ENCODE results near the gene VASN. TPM values are rescaled to one million over a fixed set of nuclear protein-coding genes. Genes with fewer than 3 reads are reported as not detected.

Gene VASN
- total and polyA plus RNA-seq, 10 of the 15 experiments (the other 5 are each of a cell fraction or from before 2014, with no cell fraction given), result 0.02 to 0.19 (median 0.14) TPM; not detected in 6

DNA sequence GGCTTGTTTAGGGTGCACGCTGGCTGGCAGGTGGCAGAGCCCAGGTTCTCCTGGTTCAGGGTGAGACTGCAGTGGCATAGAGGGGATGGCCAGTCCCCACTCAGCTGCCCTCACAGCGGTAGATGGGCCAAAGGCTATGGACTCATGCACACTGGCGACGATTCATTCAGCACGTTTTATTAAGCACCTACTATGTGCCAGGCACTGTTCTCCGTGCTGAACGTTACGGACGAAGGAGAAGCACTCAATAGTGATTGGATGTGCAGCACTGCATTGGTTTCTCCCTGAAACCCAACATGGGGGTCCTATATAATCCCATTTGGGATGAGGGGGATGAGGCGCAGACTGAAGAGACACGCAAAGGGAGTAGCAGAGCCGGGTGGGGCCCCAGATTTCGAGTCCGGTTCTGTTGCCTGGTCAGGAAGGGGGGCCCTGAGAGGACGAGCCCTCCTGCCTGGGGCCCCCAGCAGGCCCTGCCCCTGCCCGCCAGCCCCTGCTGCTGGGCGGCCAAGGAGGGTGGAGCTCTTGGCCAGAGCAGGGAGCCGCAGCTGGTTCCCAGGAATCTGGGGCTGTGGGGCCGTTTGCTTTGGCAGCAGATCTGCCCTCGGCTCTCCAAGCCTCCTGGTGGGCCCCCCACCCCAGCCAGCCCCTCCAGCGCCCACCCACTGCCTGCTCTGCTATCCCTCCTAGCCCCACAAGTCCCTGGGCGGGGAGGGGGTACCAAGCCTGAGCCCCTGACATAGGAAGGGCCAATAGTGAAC, 47.0 kb upstream of the VASN start:
- ChIA-PET CTCF (interaction anchor here (0.9 to 12.1 kb wide), 3 partner anchors 10 to 35 kb away, joined by 3 to 145 read pairs (median 140); no protein-coding TSS in a partner anchor), RAD21 (ENCODE audit: unreplicated experiment) (no interaction called here), POLR2A (interaction anchor here (0.6 to 1.1 kb wide), 2 partner anchors 16 to 35 kb away, joined by 3 read pairs; no protein-coding TSS in a partner anchor), SMC1A (ENCODE audit: uncharacterized antibody, unreplicated experiment) (interaction anchor here (1.2 kb wide), 1 partner anchor 36 kb away, joined by 3 read pairs; no protein-coding TSS in a partner anchor)
- Histone ChIP-seq H3K4me2 (ENCODE audit: control insufficient read depth, insufficient read depth) (no peak overlapping the region), H3K27me3 (replicated peaks in 1 of 2; ENCODE audit: control insufficient read depth in 2 of 2, insufficient read depth in 2 of 2, low read length in 1 of 2) (no peaks in the 10 kb centered on the region), H3K9me3 (replicated peaks; ENCODE audit: control insufficient read depth, insufficient read depth, low read length) (no peaks in the 10 kb centered on the region), H3K27ac (ENCODE audit: control insufficient read depth, insufficient read depth) (no peak overlapping the region), H3K79me2 (ENCODE audit: control insufficient read depth, insufficient read depth, low read length) (no peaks in the 10 kb centered on the region), H3K4me1 (ENCODE audit: control insufficient read depth, insufficient read depth, low read length) (peaks cover 7% of the 10 kb centered on the region), H3K4me3 (no peak overlapping the region), H3K9ac (ENCODE audit: control insufficient read depth, insufficient read depth, low read length) (no peak overlapping the region), H3K36me3 (ENCODE audit: control insufficient read depth in 2 of 2, insufficient read depth in 2 of 2, low read length in 1 of 2) (no peaks in the 10 kb centered on the region), H4K20me1 (ENCODE audit: control insufficient read depth, insufficient read depth) (no peaks in the 10 kb centered on the region), H2AFZ (ENCODE audit: control insufficient read depth, low read depth, low read length) (no peak overlapping the region)
- FAIRE-seq (no peak), DNase-seq (ENCODE audit: low read depth, low spot score) (no peak), ATAC-seq (no peak)
- WGBS (ENCODE audit: insufficient coverage, insufficient replicate concordance, low lambda C conversion rate, missing lambda C conversion rate), result 62% methylated on average over 20 of the region's 22 CpGs
- intact Hi-C loops (cut with micrococcal nuclease; ENCODE audit: unreplicated experiment) (loop anchor here (5.0 kb wide), 1 partner anchor 52 kb away; the partner anchor contains the start of gene TFAP4), in situ Hi-C loops (cut with MboI) (no loop called here)
- no TSS peak for BruUV-seq (replicated peaks)
- TF ChIP-seq, protein P1, sequence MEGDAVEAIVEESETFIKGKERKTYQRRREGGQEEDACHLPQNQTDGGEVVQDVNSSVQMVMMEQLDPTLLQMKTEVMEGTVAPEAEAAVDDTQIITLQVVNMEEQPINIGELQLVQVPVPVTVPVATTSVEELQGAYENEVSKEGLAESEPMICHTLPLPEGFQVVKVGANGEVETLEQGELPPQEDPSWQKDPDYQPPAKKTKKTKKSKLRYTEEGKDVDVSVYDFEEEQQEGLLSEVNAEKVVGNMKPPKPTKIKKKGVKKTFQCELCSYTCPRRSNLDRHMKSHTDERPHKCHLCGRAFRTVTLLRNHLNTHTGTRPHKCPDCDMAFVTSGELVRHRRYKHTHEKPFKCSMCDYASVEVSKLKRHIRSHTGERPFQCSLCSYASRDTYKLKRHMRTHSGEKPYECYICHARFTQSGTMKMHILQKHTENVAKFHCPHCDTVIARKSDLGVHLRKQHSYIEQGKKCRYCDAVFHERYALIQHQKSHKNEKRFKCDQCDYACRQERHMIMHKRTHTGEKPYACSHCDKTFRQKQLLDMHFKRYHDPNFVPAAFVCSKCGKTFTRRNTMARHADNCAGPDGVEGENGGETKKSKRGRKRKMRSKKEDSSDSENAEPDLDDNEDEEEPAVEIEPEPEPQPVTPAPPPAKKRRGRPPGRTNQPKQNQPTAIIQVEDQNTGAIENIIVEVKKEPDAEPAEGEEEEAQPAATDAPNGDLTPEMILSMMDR (IDR thresholded peaks at IDR 0.05 in 2 of 3, conservative IDR thresholded peaks at IDR 0.05 in 1 of 3; ENCODE audit: control insufficient read depth in 2 of 3, extremely low read depth in 1 of 3, insufficient read depth in 1 of 3, low read depth in 3 of 3, low read length in 3 of 3), result no peak
- TF ChIP-seq NR2C1 (IDR thresholded peaks at IDR 0.05) (no peak), ATF7 (IDR thresholded peaks at IDR 0.05; ENCODE audit: low read depth) (no peak), GATAD2B (conservative IDR thresholded peaks at IDR 0.05; ENCODE audit: low read depth) (no peak), YBX1 (IDR thresholded peaks at IDR 0.05) (no peak), POLR2AphosphoS5 (IDR thresholded peaks at IDR 0.05; ENCODE audit: low read length) (no peak), HDAC6 (IDR thresholded peaks at IDR 0.05; ENCODE audit: unreplicated experiment) (no peak), CREB1 (IDR thresholded peaks at IDR 0.05; ENCODE audit: low read depth) (no peak)
- TF ChIP-seq, protein P2, sequence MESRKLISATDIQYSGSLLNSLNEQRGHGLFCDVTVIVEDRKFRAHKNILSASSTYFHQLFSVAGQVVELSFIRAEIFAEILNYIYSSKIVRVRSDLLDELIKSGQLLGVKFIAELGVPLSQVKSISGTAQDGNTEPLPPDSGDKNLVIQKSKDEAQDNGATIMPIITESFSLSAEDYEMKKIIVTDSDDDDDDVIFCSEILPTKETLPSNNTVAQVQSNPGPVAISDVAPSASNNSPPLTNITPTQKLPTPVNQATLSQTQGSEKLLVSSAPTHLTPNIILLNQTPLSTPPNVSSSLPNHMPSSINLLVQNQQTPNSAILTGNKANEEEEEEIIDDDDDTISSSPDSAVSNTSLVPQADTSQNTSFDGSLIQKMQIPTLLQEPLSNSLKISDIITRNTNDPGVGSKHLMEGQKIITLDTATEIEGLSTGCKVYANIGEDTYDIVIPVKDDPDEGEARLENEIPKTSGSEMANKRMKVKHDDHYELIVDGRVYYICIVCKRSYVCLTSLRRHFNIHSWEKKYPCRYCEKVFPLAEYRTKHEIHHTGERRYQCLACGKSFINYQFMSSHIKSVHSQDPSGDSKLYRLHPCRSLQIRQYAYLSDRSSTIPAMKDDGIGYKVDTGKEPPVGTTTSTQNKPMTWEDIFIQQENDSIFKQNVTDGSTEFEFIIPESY (IDR thresholded peaks at IDR 0.05), result no peak
- TF ChIP-seq, protein P3, sequence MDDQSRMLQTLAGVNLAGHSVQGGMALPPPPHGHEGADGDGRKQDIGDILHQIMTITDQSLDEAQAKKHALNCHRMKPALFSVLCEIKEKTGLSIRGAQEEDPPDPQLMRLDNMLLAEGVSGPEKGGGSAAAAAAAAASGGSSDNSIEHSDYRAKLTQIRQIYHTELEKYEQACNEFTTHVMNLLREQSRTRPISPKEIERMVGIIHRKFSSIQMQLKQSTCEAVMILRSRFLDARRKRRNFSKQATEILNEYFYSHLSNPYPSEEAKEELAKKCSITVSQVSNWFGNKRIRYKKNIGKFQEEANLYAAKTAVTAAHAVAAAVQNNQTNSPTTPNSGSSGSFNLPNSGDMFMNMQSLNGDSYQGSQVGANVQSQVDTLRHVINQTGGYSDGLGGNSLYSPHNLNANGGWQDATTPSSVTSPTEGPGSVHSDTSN (IDR thresholded peaks at IDR 0.05; ENCODE audit: insufficient replicate concordance, low read depth, low read length), result no peak
- TF ChIP-seq, protein P4, sequence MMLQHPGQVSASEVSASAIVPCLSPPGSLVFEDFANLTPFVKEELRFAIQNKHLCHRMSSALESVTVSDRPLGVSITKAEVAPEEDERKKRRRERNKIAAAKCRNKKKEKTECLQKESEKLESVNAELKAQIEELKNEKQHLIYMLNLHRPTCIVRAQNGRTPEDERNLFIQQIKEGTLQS (IDR thresholded peaks at IDR 0.05; ENCODE audit: borderline replicate concordance, extremely low read depth, low read depth, low read length), result no peak
- TF ChIP-seq, protein P5, sequence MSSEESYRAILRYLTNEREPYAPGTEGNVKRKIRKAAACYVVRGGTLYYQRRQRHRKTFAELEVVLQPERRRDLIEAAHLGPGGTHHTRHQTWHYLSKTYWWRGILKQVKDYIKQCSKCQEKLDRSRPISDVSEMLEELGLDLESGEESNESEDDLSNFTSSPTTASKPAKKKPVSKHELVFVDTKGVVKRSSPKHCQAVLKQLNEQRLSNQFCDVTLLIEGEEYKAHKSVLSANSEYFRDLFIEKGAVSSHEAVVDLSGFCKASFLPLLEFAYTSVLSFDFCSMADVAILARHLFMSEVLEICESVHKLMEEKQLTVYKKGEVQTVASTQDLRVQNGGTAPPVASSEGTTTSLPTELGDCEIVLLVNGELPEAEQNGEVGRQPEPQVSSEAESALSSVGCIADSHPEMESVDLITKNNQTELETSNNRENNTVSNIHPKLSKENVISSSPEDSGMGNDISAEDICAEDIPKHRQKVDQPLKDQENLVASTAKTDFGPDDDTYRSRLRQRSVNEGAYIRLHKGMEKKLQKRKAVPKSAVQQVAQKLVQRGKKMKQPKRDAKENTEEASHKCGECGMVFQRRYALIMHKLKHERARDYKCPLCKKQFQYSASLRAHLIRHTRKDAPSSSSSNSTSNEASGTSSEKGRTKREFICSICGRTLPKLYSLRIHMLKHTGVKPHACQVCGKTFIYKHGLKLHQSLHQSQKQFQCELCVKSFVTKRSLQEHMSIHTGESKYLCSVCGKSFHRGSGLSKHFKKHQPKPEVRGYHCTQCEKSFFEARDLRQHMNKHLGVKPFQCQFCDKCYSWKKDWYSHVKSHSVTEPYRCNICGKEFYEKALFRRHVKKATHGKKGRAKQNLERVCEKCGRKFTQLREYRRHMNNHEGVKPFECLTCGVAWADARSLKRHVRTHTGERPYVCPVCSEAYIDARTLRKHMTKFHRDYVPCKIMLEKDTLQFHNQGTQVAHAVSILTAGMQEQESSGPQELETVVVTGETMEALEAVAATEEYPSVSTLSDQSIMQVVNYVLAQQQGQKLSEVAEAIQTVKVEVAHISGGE (CRISPR knock-in tag; IDR thresholded peaks at IDR 0.05), result no peak

All from GM12878 (cell line).